ENCODE results near the gene PLEKHG4B. TPM values are rescaled to one million over a fixed set of nuclear protein-coding genes. Genes with fewer than 3 reads are reported as not detected.

The PLEKHG4B gene
- total RNA-seq, 2 donors from 2014 or later, result 0.55 TPM; not detected in 1

- ATAC-seq (no peak), DNase-seq (no peak)
- H3K4me3 Mint-ChIP-seq, result no peak overlapping the region
- H3K27me3 Mint-ChIP-seq, result peaks cover 15% of the 10 kb centered on the region
- H3K9me3 ChIP-seq (ENCODE audit: control insufficient read depth, low read length, poor library complexity, severe bottlenecking), result no peaks in the 10 kb centered on the region
- H3K36me3 Mint-ChIP-seq (ENCODE audit: low read depth), result peaks cover 5% of the 10 kb centered on the region
- H3K4me1 Mint-ChIP-seq, result peaks cover 2% of the 10 kb centered on the region
- H3K27ac Mint-ChIP-seq, result no peak overlapping the region
These were observed 45.8 kb downstream of the PLEKHG4B start for GRCh38 chr5:137741-138140.

- Mint-ChIP-seq H3K27me3 (peaks cover 19% of the 10 kb centered on the region), H3K4me1 (peaks cover 2% of the 10 kb centered on the region), H3K27ac (no peak overlapping the region), H3K4me3 (no peak overlapping the region), H3K36me3 (ENCODE audit: low read depth) (peaks cover 5% of the 10 kb centered on the region)
- H3K9me3 ChIP-seq (ENCODE audit: control insufficient read depth, low read length, poor library complexity, severe bottlenecking), result no peaks in the 10 kb centered on the region
- ATAC-seq (no peak), DNase-seq (no peak)
These were observed 47.0 kb downstream of the PLEKHG4B start for GRCh38 chr5:138936-139335.

GRCh38 chr5:139579-140442 lies 47.8 kb downstream of the PLEKHG4B start:
- peaks cover 2% of the 10 kb centered on the region for H3K4me1 Mint-ChIP-seq
- peaks cover 19% of the 10 kb centered on the region for H3K27me3 Mint-ChIP-seq
- peaks cover 5% of the 10 kb centered on the region for H3K36me3 Mint-ChIP-seq (ENCODE audit: low read depth)
- no peak overlapping the region for H3K27ac Mint-ChIP-seq
- ATAC-seq, result no peak
- no peak for DNase-seq
- no peaks in the 10 kb centered on the region for H3K9me3 ChIP-seq (ENCODE audit: control insufficient read depth, low read length, poor library complexity, severe bottlenecking)
- no peak overlapping the region for H3K4me3 Mint-ChIP-seq

GRCh38 chr5:140443-140829 lies 48.5 kb downstream of the PLEKHG4B start:
- H3K9me3 ChIP-seq (ENCODE audit: control insufficient read depth, low read length, poor library complexity, severe bottlenecking), result no peaks in the 10 kb centered on the region
- ATAC-seq (no peak), DNase-seq (no peak)
- Mint-ChIP-seq H3K4me1 (peaks cover 2% of the 10 kb centered on the region), H3K4me3 (no peak overlapping the region), H3K27me3 (peaks cover 19% of the 10 kb centered on the region), H3K36me3 (ENCODE audit: low read depth) (peaks cover 5% of the 10 kb centered on the region), H3K27ac (no peak overlapping the region)

GRCh38 chr5:141211-141610 lies 49.2 kb downstream of the PLEKHG4B start:
- H3K4me3 Mint-ChIP-seq, result no peak overlapping the region
- H3K4me1 Mint-ChIP-seq, result peaks cover 2% of the 10 kb centered on the region
- H3K27ac Mint-ChIP-seq, result no peak overlapping the region
- H3K27me3 Mint-ChIP-seq, result peaks cover 19% of the 10 kb centered on the region
- H3K36me3 Mint-ChIP-seq (ENCODE audit: low read depth), result peaks cover 5% of the 10 kb centered on the region
- DNase-seq (no peak), ATAC-seq (no peak)
- no peaks in the 10 kb centered on the region for H3K9me3 ChIP-seq (ENCODE audit: control insufficient read depth, low read length, poor library complexity, severe bottlenecking)

- H3K27ac Mint-ChIP-seq, result no peak overlapping the region
- peaks cover 7% of the 10 kb centered on the region for H3K36me3 Mint-ChIP-seq (ENCODE audit: low read depth)
- peaks cover 2% of the 10 kb centered on the region for H3K4me1 Mint-ChIP-seq
- ATAC-seq (no peak), DNase-seq (no peak)
- H3K27me3 Mint-ChIP-seq, result peaks cover 19% of the 10 kb centered on the region
- no peaks in the 10 kb centered on the region for H3K9me3 ChIP-seq (ENCODE audit: control insufficient read depth, low read length, poor library complexity, severe bottlenecking)
- no peak overlapping the region for H3K4me3 Mint-ChIP-seq
These were observed 49.8 kb downstream of the PLEKHG4B start for GRCh38 chr5:141761-142160.

GRCh38 chr5:142246-142810 lies 50.4 kb downstream of the PLEKHG4B start:
- DNase-seq, result no peak
- peaks cover 7% of the 10 kb centered on the region for H3K36me3 Mint-ChIP-seq (ENCODE audit: low read depth)
- no peak overlapping the region for H3K4me3 Mint-ChIP-seq
- H3K27me3 Mint-ChIP-seq, result peaks cover 19% of the 10 kb centered on the region
- H3K4me1 Mint-ChIP-seq, result peaks cover 2% of the 10 kb centered on the region
- ATAC-seq, result no peak
- H3K27ac Mint-ChIP-seq, result no peak overlapping the region
- no peaks in the 10 kb centered on the region for H3K9me3 ChIP-seq (ENCODE audit: control insufficient read depth, low read length, poor library complexity, severe bottlenecking)

- Mint-ChIP-seq H3K27me3 (peaks cover 19% of the 10 kb centered on the region), H3K27ac (no peak overlapping the region), H3K4me3 (no peak overlapping the region), H3K4me1 (peaks cover 2% of the 10 kb centered on the region), H3K36me3 (ENCODE audit: low read depth) (peaks cover 7% of the 10 kb centered on the region)
- no peak for DNase-seq
- peaks cover 2% of the 10 kb centered on the region for H3K9me3 ChIP-seq (ENCODE audit: control insufficient read depth, low read length, poor library complexity, severe bottlenecking)
- ATAC-seq, result no peak
These were observed 51.1 kb downstream of the PLEKHG4B start for GRCh38 chr5:143041-143440.

- no peak for ATAC-seq
- Mint-ChIP-seq H3K36me3 (ENCODE audit: low read depth) (peaks cover 7% of the 10 kb centered on the region), H3K4me1 (peaks cover 2% of the 10 kb centered on the region), H3K4me3 (no peak overlapping the region), H3K27me3 (peaks cover 19% of the 10 kb centered on the region), H3K27ac (no peak overlapping the region)
- DNase-seq, result no peak
- peaks cover 5% of the 10 kb centered on the region for H3K9me3 ChIP-seq (ENCODE audit: control insufficient read depth, low read length, poor library complexity, severe bottlenecking)
These were observed 53.0 kb downstream of the PLEKHG4B start for GRCh38 chr5:144941-145340.

- H3K36me3 Mint-ChIP-seq (ENCODE audit: low read depth), result peaks cover 7% of the 10 kb centered on the region
- H3K4me3 Mint-ChIP-seq, result no peak overlapping the region
- no peak for ATAC-seq
These were observed 53.8 kb downstream of the PLEKHG4B start for GRCh38 chr5:145585-146323.

GRCh38 chr5:147751-148150 lies 55.8 kb downstream of the PLEKHG4B start:
- H3K36me3 Mint-ChIP-seq (ENCODE audit: low read depth), result peaks cover 2% of the 10 kb centered on the region
- peaks cover 11% of the 10 kb centered on the region for H3K27me3 Mint-ChIP-seq

More at GRCh38 chr5:145585-146323, 53.8 kb downstream of the PLEKHG4B start:
- Mint-ChIP-seq H3K27me3 (peaks cover 19% of the 10 kb centered on the region), H3K4me1 (peaks cover 2% of the 10 kb centered on the region), H3K27ac (no peak overlapping the region)
- no peak for DNase-seq
- peaks cover 5% of the 10 kb centered on the region for H3K9me3 ChIP-seq (ENCODE audit: control insufficient read depth, low read length, poor library complexity, severe bottlenecking)

GRCh38 chr5:149745-150485 lies 57.9 kb downstream of the PLEKHG4B start:
- peaks cover 6% of the 10 kb centered on the region for H3K36me3 Mint-ChIP-seq (ENCODE audit: low read depth)
- H3K9me3 ChIP-seq (ENCODE audit: control insufficient read depth, low read length, poor library complexity, severe bottlenecking), result peaks cover 5% of the 10 kb centered on the region
- H3K27ac Mint-ChIP-seq, result no peak overlapping the region
- peaks cover 8% of the 10 kb centered on the region for H3K27me3 Mint-ChIP-seq
- H3K4me3 Mint-ChIP-seq, result no peak overlapping the region
- no peak for DNase-seq
- H3K4me1 Mint-ChIP-seq, result no peaks in the 10 kb centered on the region
- no peak for ATAC-seq

More at GRCh38 chr5:147751-148150, 55.8 kb downstream of the PLEKHG4B start:
- H3K9me3 ChIP-seq (ENCODE audit: control insufficient read depth, low read length, poor library complexity, severe bottlenecking), result peaks cover 5% of the 10 kb centered on the region
- Mint-ChIP-seq H3K4me1 (no peaks in the 10 kb centered on the region), H3K27ac (no peak overlapping the region), H3K4me3 (no peak overlapping the region)
- ATAC-seq (no peak), DNase-seq (no peak)

- ATAC-seq (no peak), DNase-seq (no peak)
- Mint-ChIP-seq H3K27ac (no peak overlapping the region), H3K4me3 (no peak overlapping the region), H3K36me3 (ENCODE audit: low read depth) (peaks cover 6% of the 10 kb centered on the region), H3K27me3 (peaks cover 16% of the 10 kb centered on the region), H3K4me1 (no peaks in the 10 kb centered on the region)
- peaks cover 5% of the 10 kb centered on the region for H3K9me3 ChIP-seq (ENCODE audit: control insufficient read depth, low read length, poor library complexity, severe bottlenecking)
These were observed 58.8 kb downstream of the PLEKHG4B start for GRCh38 chr5:150746-151145.
